A673 (cell line): ENCODE results near the gene TBKBP1. TPM values are rescaled to one million over a fixed set of nuclear protein-coding genes. Genes with fewer than 3 reads are reported as not detected.

Experiments
- BruUV-seq: library from RNA; stranded (reverse); fragments of 400-500 nt; replicated peaks from 2 replicates; lab custom pipeline; 2021; lab: Mats Ljungman, UMichigan
- CTCF ChIA-PET: fragments of 300-600 bp; sonication (Branson Sonifier 250); formaldehyde crosslinking; loops from one replicate; lab custom pipeline; 2022; ENCODE audit warnings: antibody characterized with exemption; lab: Charles Lee
- POLR2A ChIA-PET: fragments of 300-600 bp; sonication (Branson Sonifier 250); formaldehyde crosslinking; loops from one replicate; lab custom pipeline; 2022; ENCODE audit warnings: antibody characterized with exemption; ENCODE audit not compliant: low non-redundant PET; lab: Charles Lee
- DNase-seq: peaks from one replicate; pipeline ENCODE4 v3.0.0-alpha.2; 2015; ENCODE audit warnings: low spot score
- H3K27ac ChIP-seq: fragments of 200-600 bp; sonication (generic); 2 replicates; pipeline ENCODE4 v1.5.1; 2016; ENCODE audit warnings: mixed run types, low read depth, mild to moderate bottlenecking, mixed read lengths, antibody characterized with exemption, low read length; ENCODE audit not compliant: poor library complexity, severe bottlenecking
- H3K27me3 ChIP-seq: fragments of 200-600 bp; sonication (generic); replicated peaks from 2 replicates; pipeline ENCODE4 v1.6.1; 2017; ENCODE audit warnings: mixed run types, low read depth, mild to moderate bottlenecking, mixed read lengths, antibody characterized with exemption, low read length; ENCODE audit not compliant: insufficient read depth, poor library complexity
- H3K36me3 ChIP-seq: fragments of 200-600 bp; sonication (generic); 2 replicates; pipeline ENCODE4 v1.6.1; 2016; ENCODE audit warnings: mixed run types, mild to moderate bottlenecking, mixed read lengths, antibody characterized with exemption, low read length; ENCODE audit not compliant: insufficient read depth, poor library complexity, severe bottlenecking
- H3K4me1 ChIP-seq: fragments of 200-600 bp; sonication (generic); 2 replicates; pipeline ENCODE4 v1.6.1; 2017; ENCODE audit warnings: mixed run types, mild to moderate bottlenecking, mixed read lengths, antibody characterized with exemption, low read length; ENCODE audit not compliant: insufficient read depth, poor library complexity, severe bottlenecking
- H3K4me3 ChIP-seq: fragments of 200-600 bp; sonication (generic); 2 replicates; pipeline ENCODE4 v1.5.1; 2016; ENCODE audit warnings: low read depth, mixed run types, mild to moderate bottlenecking, mixed read lengths, low read length; ENCODE audit not compliant: poor library complexity, severe bottlenecking
- H3K9me3 ChIP-seq: fragments of 200-600 bp; sonication (generic); 2 replicates; pipeline ENCODE4 v1.6.1; 2016; ENCODE audit warnings: mixed run types, low read depth, mild to moderate bottlenecking, mixed read lengths, antibody characterized with exemption, low read length; ENCODE audit not compliant: poor library complexity, severe bottlenecking
- EZH2 ChIP-seq: fragments of 200-600 bp; sonication (generic); IDR thresholded peaks from 2 replicates; pipeline ENCODE4 v1.6.1; 2017; ENCODE audit warnings: borderline replicate concordance, low read depth, mild to moderate bottlenecking, mixed read lengths, antibody characterized with exemption, low read length; ENCODE audit not compliant: poor library complexity, severe bottlenecking
- intact Hi-C: fragments of 100-400 bp; cut with micrococcal nuclease; formaldehyde crosslinking; loops from one replicate; pipeline ENCODE4 v1.10.0; 2022; ENCODE audit not compliant: unreplicated experiment
- total RNA-seq: library from RNA; stranded (reverse); gene quantifications from 2 replicates; pipeline ENCODE4 v1.2.3, GENCODE V29; 2021
- TF ChIP-seq, protein P1 (sequence below): fragments of 300-800, 200-600 bp; sonication (generic); conservative IDR thresholded peaks from 2 replicates; pipeline ENCODE4 v1.5.1; 2017; ENCODE audit warnings: low read depth, mild to moderate bottlenecking, antibody characterized with exemption, low read length, moderate library complexity, mixed read lengths

Gene TBKBP1
- total RNA-seq, 1 experiment from 2014 or later: 21.1 TPM

DNA sequence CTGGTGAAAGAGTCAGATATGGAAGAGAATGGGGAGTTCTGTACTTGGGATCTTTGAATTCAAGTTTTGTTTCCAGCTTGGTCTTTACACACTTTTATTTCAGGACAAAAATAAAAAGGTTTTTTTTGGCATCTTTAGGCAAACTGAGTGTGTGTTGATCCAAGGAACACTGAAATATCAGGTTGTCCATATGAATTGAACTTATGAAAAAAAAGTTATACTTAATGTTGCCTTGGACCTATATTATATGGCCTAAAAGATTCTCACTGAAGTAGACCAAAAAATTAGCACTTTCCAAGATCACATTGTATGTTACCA lies 29.4 kb upstream of the TBKBP1 start:
- BruUV-seq: no TSS peak
- H3K4me1 ChIP-seq: no peaks in the 10 kb centered on the region
- H3K36me3 ChIP-seq: peaks cover 79% of the 10 kb centered on the region
- H3K9me3 ChIP-seq: no peaks in the 10 kb centered on the region
- H3K27me3 ChIP-seq: no peaks in the 10 kb centered on the region
- no peak overlapping the region for H3K27ac ChIP-seq
- intact Hi-C loops: no loop called here
- ChIA-PET POLR2A (interaction anchor here (0.6 kb wide), 1 partner anchor 91 kb away, joined by 11 read pairs; no protein-coding TSS in a partner anchor), CTCF (no interaction called here)
- no peak overlapping the region for H3K4me3 ChIP-seq
- no peak for DNase-seq
- TF ChIP-seq, protein P1, sequence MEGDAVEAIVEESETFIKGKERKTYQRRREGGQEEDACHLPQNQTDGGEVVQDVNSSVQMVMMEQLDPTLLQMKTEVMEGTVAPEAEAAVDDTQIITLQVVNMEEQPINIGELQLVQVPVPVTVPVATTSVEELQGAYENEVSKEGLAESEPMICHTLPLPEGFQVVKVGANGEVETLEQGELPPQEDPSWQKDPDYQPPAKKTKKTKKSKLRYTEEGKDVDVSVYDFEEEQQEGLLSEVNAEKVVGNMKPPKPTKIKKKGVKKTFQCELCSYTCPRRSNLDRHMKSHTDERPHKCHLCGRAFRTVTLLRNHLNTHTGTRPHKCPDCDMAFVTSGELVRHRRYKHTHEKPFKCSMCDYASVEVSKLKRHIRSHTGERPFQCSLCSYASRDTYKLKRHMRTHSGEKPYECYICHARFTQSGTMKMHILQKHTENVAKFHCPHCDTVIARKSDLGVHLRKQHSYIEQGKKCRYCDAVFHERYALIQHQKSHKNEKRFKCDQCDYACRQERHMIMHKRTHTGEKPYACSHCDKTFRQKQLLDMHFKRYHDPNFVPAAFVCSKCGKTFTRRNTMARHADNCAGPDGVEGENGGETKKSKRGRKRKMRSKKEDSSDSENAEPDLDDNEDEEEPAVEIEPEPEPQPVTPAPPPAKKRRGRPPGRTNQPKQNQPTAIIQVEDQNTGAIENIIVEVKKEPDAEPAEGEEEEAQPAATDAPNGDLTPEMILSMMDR: no peak
- no peak for TF ChIP-seq EZH2

DNA sequence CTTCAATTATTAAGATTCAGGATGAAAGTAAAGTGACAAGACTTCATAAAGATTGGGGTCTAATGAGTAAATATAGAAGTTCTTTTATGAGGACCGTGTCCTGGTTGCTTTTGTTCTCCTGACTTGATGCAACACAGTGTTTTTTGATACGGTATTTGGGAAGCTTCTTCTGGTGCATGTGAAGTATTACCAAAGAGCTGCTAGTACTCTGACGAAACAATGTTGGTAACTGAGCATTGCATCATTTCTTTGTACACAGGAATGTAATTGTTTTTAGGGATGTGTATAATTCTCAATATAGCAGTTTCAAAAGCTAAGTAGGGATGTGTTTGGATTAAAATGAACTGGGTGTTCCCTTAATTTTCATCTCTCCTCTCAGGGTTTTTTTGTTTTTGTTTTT lies 28.3 kb upstream of the TBKBP1 start:
- intact Hi-C loops: no loop called here
- H3K4me3 ChIP-seq: no peak overlapping the region
- H3K4me1 ChIP-seq: no peaks in the 10 kb centered on the region
- no peaks in the 10 kb centered on the region for H3K27me3 ChIP-seq
- ChIA-PET POLR2A (no interaction called here), CTCF (no interaction called here)
- H3K9me3 ChIP-seq: no peaks in the 10 kb centered on the region
- H3K36me3 ChIP-seq: peaks cover 80% of the 10 kb centered on the region
- TF ChIP-seq, protein P1: no peak
- TF ChIP-seq EZH2: no peak
- H3K27ac ChIP-seq: no peak overlapping the region
- BruUV-seq: no TSS peak
- no peak for DNase-seq

DNA sequence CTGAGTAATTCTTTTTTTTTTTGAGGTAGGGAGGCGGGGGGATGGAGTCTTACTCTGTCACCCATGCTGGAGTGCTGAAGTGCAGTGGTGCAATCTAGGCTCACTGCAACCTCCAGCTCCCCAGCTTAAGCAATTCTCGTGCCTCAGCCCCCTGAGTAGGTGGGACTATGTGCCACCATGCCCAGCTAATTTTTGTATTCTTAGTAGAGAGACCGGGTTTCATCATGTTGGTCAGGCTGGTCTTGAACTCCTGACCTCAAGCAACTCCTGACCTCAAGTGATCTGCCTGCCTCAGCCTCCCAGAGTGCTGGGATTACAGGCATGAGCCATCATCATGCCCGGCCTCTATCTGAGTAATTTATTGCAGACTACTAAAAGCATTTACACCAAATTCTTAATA lies 24.9 kb upstream of the TBKBP1 start:
- ChIA-PET CTCF (no interaction called here), POLR2A (no interaction called here)
- peaks cover 87% of the 10 kb centered on the region for H3K36me3 ChIP-seq
- TF ChIP-seq, protein P1: no peak
- TF ChIP-seq EZH2: no peak
- H3K9me3 ChIP-seq: no peaks in the 10 kb centered on the region
- H3K4me3 ChIP-seq: no peak overlapping the region
- intact Hi-C loops: no loop called here
- H3K27me3 ChIP-seq: no peaks in the 10 kb centered on the region
- BruUV-seq: no TSS peak
- H3K27ac ChIP-seq: no peak overlapping the region
- DNase-seq: no peak
- H3K4me1 ChIP-seq: no peaks in the 10 kb centered on the region
